ENCODE results near the gene GAS2L2. TPM values are rescaled to one million over a fixed set of nuclear protein-coding genes. Genes with fewer than 3 reads are reported as not detected.

GAS2L2 gene
- total RNA-seq, 4 donors from 2014 or later: 0.15 to 0.75 TPM; not detected in 2

DNA sequence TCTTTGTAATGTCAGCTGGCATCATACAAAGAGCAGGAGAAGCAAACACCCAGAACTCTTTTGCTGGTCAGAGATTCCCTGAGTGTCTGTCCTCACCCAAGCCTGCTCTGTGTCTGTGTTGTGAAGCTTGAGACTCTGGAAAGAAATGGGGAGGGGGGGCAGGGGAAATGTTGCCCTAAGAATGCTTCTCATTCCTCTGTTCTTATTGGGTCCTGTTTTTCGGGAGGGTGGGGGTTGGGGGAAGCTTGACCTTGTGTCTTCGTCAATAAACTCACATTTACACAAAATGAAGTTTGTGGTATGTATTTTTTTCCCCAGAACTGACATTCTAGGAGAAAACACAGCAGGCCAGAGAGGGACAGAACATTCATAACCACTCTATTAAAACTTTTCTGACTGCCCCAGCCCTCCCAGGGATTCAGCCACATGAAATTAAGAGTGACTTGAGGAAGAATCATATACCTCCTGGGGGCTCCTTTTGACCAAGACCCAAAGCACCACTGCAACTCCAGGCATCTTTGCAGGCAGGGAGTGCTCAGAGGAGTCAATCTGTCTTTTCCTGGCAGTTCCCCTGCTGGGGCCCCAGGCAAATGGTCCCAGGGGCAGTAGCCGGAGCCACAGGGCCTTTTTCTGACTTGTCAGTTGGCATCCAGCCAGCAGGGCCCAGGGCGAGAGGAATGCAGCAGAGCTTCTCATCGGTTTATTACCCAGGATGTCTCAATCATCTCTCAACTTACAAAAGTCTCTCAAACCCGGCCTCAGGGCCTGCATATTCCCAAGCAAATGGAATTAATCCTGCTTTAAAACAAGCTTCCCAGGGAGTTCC is 26.7 kb downstream of the GAS2L2 start:
- DNase-seq (peak in 1 of 2 donors; percentile 48), ATAC-seq (no peak)
- Histone ChIP-seq H3K4me3 (no peak overlapping the region), H3K9me3 (no peaks in the 10 kb centered on the region), H3K27me3 (no peaks in the 10 kb centered on the region), H3K36me3 (peaks cover 0 to 43% of the 10 kb centered on the region in 2 donors), H3K27ac (no peak overlapping the region), H3K4me1 (peaks cover 17 to 25% of the 10 kb centered on the region in 2 donors)
- intact Hi-C loops (cut with DNase I; ENCODE audit: low total_unique reads) (no loop called here), in situ Hi-C loops (cut with MboI; ENCODE audit: low sequenced_read_pairs in 4 of 4) (loop anchor here in 1 of 4 donors (25.0 kb wide), 1 partner anchor 564 kb away; no protein-coding TSS in a partner anchor)
- no peak for TF ChIP-seq POLR2A (IDR thresholded peaks at IDR 0.05)
- TF ChIP-seq, protein P1, sequence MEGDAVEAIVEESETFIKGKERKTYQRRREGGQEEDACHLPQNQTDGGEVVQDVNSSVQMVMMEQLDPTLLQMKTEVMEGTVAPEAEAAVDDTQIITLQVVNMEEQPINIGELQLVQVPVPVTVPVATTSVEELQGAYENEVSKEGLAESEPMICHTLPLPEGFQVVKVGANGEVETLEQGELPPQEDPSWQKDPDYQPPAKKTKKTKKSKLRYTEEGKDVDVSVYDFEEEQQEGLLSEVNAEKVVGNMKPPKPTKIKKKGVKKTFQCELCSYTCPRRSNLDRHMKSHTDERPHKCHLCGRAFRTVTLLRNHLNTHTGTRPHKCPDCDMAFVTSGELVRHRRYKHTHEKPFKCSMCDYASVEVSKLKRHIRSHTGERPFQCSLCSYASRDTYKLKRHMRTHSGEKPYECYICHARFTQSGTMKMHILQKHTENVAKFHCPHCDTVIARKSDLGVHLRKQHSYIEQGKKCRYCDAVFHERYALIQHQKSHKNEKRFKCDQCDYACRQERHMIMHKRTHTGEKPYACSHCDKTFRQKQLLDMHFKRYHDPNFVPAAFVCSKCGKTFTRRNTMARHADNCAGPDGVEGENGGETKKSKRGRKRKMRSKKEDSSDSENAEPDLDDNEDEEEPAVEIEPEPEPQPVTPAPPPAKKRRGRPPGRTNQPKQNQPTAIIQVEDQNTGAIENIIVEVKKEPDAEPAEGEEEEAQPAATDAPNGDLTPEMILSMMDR (IDR thresholded peaks at IDR 0.05 in 4 of 5, conservative IDR thresholded peaks at IDR 0.05 in 1 of 5): no peak

DNA sequence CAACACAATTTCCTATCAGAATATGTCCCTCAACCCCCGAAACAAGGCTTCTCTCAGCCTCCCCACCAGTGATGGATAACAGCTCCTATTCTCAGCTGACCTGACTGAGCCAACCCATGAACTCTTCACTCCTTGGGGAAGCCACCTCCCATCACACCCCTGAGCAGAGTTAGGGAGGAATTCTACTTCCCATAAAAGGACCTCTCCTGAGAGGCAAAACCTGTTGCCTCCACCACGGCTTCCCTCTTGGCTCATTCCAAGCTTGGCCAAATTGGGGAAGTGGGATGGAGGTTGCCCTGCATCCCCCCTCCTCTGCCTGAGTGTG is 27.3 kb downstream of the GAS2L2 start:
- Histone ChIP-seq H3K4me1 (peaks cover 11 to 20% of the 10 kb centered on the region in 2 donors), H3K4me3 (no peak overlapping the region), H3K36me3 (peaks cover 0 to 45% of the 10 kb centered on the region in 2 donors), H3K9me3 (no peaks in the 10 kb centered on the region), H3K27ac (no peak overlapping the region), H3K27me3 (no peaks in the 10 kb centered on the region)
- no peak for ATAC-seq
- DNase-seq: no peak
- intact Hi-C loops (cut with DNase I; ENCODE audit: low total_unique reads) (loop anchor here (2.0 kb wide), 1 partner anchor 21 kb away; no protein-coding TSS in a partner anchor), in situ Hi-C loops (cut with MboI; ENCODE audit: low sequenced_read_pairs in 4 of 4) (loop anchor here in 1 of 4 donors (25.0 kb wide), 1 partner anchor 563 kb away; no protein-coding TSS in a partner anchor)
- TF ChIP-seq POLR2A (IDR thresholded peaks at IDR 0.05): no peak
- TF ChIP-seq, protein P1 (IDR thresholded peaks at IDR 0.05 in 4 of 5, conservative IDR thresholded peaks at IDR 0.05 in 1 of 5): no peak

DNA sequence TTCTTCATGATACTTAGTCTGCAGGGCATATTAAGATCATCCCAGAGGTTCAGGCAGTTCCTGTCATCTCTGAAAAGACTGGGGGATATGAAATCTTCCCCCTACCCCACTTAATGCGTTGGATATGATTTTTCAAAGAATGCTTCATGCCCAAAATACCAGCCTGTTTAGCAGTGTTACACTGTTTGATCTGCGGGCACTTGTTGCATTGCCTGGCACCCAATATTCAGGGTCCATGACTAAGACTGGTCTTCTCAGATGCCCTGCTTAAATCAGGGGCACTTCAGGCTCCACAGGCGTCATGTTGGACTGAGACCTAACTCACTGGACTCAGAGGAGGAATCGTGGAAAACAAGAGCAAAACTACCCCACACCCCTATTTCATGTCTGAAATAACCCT is 28.0 kb downstream of the GAS2L2 start:
- intact Hi-C loops (cut with DNase I; ENCODE audit: low total_unique reads): loop anchor here (2.0 kb wide), 1 partner anchor 20 kb away; no protein-coding TSS in a partner anchor
- H3K27ac ChIP-seq: no peak overlapping the region

DNA sequence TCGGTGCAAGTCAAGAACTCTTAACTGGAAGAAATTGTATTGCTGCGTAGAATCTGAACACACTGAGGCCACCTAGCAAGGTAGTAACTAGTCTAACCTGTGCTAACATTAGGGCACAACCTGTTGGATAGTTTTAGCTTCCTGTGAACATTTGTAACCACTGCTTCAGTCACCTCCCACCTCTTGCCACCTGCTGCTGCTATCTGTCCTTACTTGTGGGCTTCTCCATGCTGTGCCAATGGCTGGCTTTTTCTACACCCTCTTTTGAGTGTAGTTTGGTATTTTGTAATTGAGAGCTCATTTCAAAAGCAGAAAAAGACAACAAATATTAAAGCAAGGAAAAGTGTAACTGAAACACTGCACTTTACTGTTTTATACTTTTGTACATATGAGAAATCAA is 29.3 kb downstream of the GAS2L2 start:
- in situ Hi-C loops (cut with MboI; ENCODE audit: low sequenced_read_pairs in 4 of 4) (no loop called here), intact Hi-C loops (cut with DNase I; ENCODE audit: low total_unique reads) (loop anchor here (2.0 kb wide), 1 partner anchor 19 kb away; no protein-coding TSS in a partner anchor)
- DNase-seq (no peak), ATAC-seq (no peak)
- TF ChIP-seq, protein P1 (IDR thresholded peaks at IDR 0.05 in 4 of 5, conservative IDR thresholded peaks at IDR 0.05 in 1 of 5): no peak
- no peak for TF ChIP-seq POLR2A (IDR thresholded peaks at IDR 0.05)
- Histone ChIP-seq H3K4me1 (peaks cover 11 to 17% of the 10 kb centered on the region in 2 donors), H3K27ac (no peak overlapping the region), H3K36me3 (peaks cover 0 to 45% of the 10 kb centered on the region in 2 donors), H3K27me3 (no peaks in the 10 kb centered on the region), H3K9me3 (no peaks in the 10 kb centered on the region), H3K4me3 (no peak overlapping the region)

More for the DNA sequence above, 28.0 kb downstream of the GAS2L2 start:
- H3K27me3 ChIP-seq: no peaks in the 10 kb centered on the region
- H3K36me3 ChIP-seq: peaks cover 0 to 45% of the 10 kb centered on the region in 2 donors
- ATAC-seq (no peak), DNase-seq (no peak)
- H3K4me1 ChIP-seq: peaks cover 11 to 17% of the 10 kb centered on the region in 2 donors
- no peaks in the 10 kb centered on the region for H3K9me3 ChIP-seq
- in situ Hi-C loops (cut with MboI; ENCODE audit: low sequenced_read_pairs in 4 of 4): loop anchor here in 1 of 4 donors (25.0 kb wide), 1 partner anchor 563 kb away; no protein-coding TSS in a partner anchor
- no peak overlapping the region for H3K4me3 ChIP-seq
- TF ChIP-seq, protein P1 (IDR thresholded peaks at IDR 0.05 in 4 of 5, conservative IDR thresholded peaks at IDR 0.05 in 1 of 5): no peak
- no peak for TF ChIP-seq POLR2A (IDR thresholded peaks at IDR 0.05)
